H1 (cell line): ENCODE measurements around the gene HRH2. TPM values are rescaled to one million over a fixed set of nuclear protein-coding genes. Genes with fewer than 3 reads are reported as not detected.

Experiments used
- polyA plus RNA-seq, 7 experiments: library from polyadenylated mRNA; depleted of rRNA in 3 of 7; stranded (reverse) in 5 of 7; unstranded in 2 of 7; fragments of >200 nt in 5 of 7; fragments of 200-250 nt in 2 of 7; gene quantifications; 1 replicate in 5 of 7; 2 replicates in 1 of 7; 4 replicates in 1 of 7; pipeline versions ENCODE4 v1.2.1 to v1.2.3, GENCODE V29; 2011 to 2013; ENCODE audit warnings: missing spikeins in 2 of 7, mixed read lengths in 2 of 7
- small RNA-seq: library from polyadenylated mRNA; stranded (forward); fragments of <200 nt; extraction: miRNeasy Mini kit (QIAGEN cat#:217004); gene quantifications from one replicate; pipeline ENCODE3, GENCODE V24; 2013; ENCODE audit not compliant: insufficient read depth
- total RNA-seq: library from RNA; stranded (reverse); fragmentation: NEBNext Ultra II Directional; extraction: Animal tissue kit (Norgen Biotek cat#: 25700); gene quantifications from 2 replicates; pipeline ENCODE4 v1.2.1, GENCODE V29; 2021

The HRH2 gene
- total and polyA plus RNA-seq, 2 of the 8 experiments (the other 6 are each of a cell fraction or from before 2014, with no cell fraction given), result 7.8 to 8.1 TPM

Small RNA genes within 50 kb of the gene (small RNA-seq; reads per million reads assigned to genes)
- gene RN7SKP148 (not detected), gene RNU6-226P (not detected)

Other genes with a start within 250 kb of the HRH2 start
- 0.08 and 0.19 TPM in 2 replicates for gene DRD1, start 213.9 kb upstream of the HRH2 start, total RNA-seq
- 0.03 and 0.05 TPM in 2 replicates for gene DRD1, start 213.9 kb upstream of the HRH2 start, polyA plus RNA-seq (2011; rRNA removed)
- gene SFXN1, start 179.5 kb upstream of the HRH2 start, total RNA-seq, result 94.1 and 97.6 TPM in 2 replicates
- 54.5 and 72.7 TPM in 2 replicates for gene SFXN1, start 179.5 kb upstream of the HRH2 start, polyA plus RNA-seq (2011; rRNA removed)
- 0.32 and 0.42 TPM in 2 replicates for gene CPLX2, start 213.5 kb downstream of the HRH2 start, total RNA-seq
- 0.28 and 0.35 TPM in 2 replicates for gene CPLX2, start 213.5 kb downstream of the HRH2 start, polyA plus RNA-seq (2011; rRNA removed)